Activated CD8-positive, alpha-beta T cell treated with anti-CD3 and anti-CD28 coated beads, Interleukin-2, amount 10 ng/mL, durations not matched to agents 7 days and 5 days (primary cell): Measurements from ENCODE around the gene MMP10. TPM values are rescaled to one million over a fixed set of nuclear protein-coding genes. Genes with fewer than 3 reads are reported as not detected.

Experiments used
- ATAC-seq: fragments of 150-1000 bp; cut with Tn5 transposase; one replicate; pipeline ENCODE4 v1.10.0; 2021; ENCODE audit warnings: moderate library complexity
- CTCF ChIA-PET: fragments of 350-600 bp; sonication (Branson Sonifier 250); formaldehyde crosslinking; loops from one replicate; lab custom pipeline; 2021; ENCODE audit warnings: antibody characterized with exemption; lab: Charles Lee
- POLR2A ChIA-PET: fragments of 350-600 bp; sonication (Branson Sonifier 250); formaldehyde crosslinking; loops from one replicate; lab custom pipeline; 2021; ENCODE audit warnings: antibody characterized with exemption; lab: Charles Lee
- DNase-seq: peaks from one replicate; pipeline ENCODE4 v3.0.0-alpha.2; 2020
- H3K27ac Mint-ChIP-seq: one replicate; pipeline ENCODE4 v1.8.0; 2021; ENCODE audit warnings: mild to moderate bottlenecking, mixed read lengths
- H3K27me3 Mint-ChIP-seq: one replicate; pipeline ENCODE4 v1.8.0; 2021; ENCODE audit warnings: low read depth, mixed read lengths
- H3K36me3 Mint-ChIP-seq: one replicate; pipeline ENCODE4 v1.8.0; 2021; ENCODE audit warnings: low read depth, mixed read lengths
- H3K4me1 Mint-ChIP-seq: one replicate; pipeline ENCODE4 v1.8.0; 2021; ENCODE audit warnings: low read depth, mixed read lengths
- H3K4me3 Mint-ChIP-seq: one replicate; pipeline ENCODE4 v1.8.0; 2021; ENCODE audit warnings: mild to moderate bottlenecking, mixed read lengths
- H3K9me3 Mint-ChIP-seq: one replicate; pipeline ENCODE4 v1.8.0; 2022; ENCODE audit warnings: mixed read lengths; ENCODE audit not compliant: insufficient read depth
- total RNA-seq, 2 experiments: library from RNA; stranded (reverse); gene quantifications; one replicate each; pipeline ENCODE4 v1.2.3, GENCODE V29; 2021

Gene MMP10
- total RNA-seq, 2 experiments from 2014 or later = not detected

DNA sequence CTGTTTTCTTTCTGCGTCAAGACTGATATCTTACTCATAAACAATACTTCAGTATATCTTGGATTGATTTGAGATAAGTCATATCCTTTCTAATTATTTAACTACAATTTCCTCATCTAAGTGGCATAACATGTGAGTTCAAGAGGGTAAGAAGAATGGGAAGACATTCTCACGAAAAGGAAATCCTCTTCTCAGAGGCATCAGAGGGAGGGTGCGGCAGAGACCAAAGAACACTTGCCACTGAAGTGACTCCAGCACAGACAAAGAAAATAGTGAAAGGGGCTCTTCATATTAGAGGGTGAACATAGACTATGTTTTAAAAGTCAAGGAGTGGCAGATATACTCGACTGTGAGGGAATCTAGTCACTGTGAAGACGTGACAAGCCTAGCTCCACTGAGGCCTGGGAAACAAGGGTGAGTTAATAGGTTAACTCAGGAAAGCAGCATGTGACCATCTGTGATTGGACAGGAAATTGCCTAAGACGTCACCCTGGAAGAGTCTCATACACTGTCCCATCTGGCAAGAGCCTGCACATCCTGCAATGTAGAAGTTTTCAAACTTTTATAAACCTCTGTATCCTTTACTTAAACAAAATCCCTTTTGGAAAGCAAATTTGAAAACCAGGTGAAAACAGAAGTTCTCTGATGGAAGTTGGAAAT is 19.4 kb upstream of the MMP10 start:
- ATAC-seq = no peak

DNA sequence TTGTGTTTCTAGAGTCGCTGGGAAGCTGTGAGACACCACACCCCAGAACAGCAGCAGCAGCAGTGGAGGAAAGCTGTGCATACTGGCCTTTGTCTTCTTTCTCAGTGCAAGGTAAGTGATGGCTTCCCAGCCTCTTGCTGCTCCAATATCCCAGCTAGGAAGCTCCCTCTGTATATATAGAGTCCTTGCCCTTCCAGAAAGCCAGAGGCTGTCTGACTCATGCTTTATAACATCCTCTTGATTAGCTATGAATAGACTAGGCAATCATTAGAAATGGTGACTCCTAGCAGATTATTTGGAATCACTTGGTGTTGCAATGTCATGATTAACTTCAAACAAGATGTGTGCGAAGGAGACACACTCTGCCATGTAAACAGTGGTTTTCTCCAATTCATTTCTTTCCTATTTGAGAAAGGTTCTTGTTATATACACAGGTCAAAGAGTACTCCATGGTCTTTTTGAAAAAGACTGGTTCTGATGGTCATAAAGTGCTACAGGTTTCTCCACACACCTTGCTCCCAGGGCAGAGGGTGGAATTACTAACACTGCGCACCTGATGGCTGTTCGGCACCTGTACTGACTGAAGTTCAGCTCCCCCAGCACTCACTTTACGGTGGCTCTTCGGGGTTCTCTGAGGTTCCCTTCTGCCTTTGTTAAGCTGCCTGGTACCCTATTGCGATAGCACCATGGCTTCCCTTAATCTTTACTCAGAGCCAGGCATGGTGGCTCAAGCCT is 17.8 kb upstream of the MMP10 start, which contains the start of gene MMP1:
Gene MMP1 (minus strand): TSS at position 149 of the 735 bp plus-strand sequence. CDS start 68 bp downstream, at position 81.
- CTCF ChIA-PET = no interaction called here
- no peak for DNase-seq
- H3K9me3 Mint-ChIP-seq = no peaks in the 10 kb centered on the region
- POLR2A ChIA-PET = no interaction called here
- no peak within 1 kb of the TSS for H3K27ac Mint-ChIP-seq
- no peak for ATAC-seq
- no peak within 1 kb of the TSS for H3K4me3 Mint-ChIP-seq
- H3K27me3 Mint-ChIP-seq = no peaks in the 10 kb centered on the region
- H3K4me1 Mint-ChIP-seq = no peaks in the 10 kb centered on the region
- H3K36me3 Mint-ChIP-seq = no peaks in the 10 kb centered on the region

More for the DNA sequence above, 19.4 kb upstream of the MMP10 start:
- Mint-ChIP-seq H3K27me3 (peaks cover 2% of the 10 kb centered on the region), H3K27ac (no peak overlapping the region), H3K4me3 (no peak overlapping the region), H3K9me3 (no peaks in the 10 kb centered on the region), H3K4me1 (no peaks in the 10 kb centered on the region), H3K36me3 (no peaks in the 10 kb centered on the region)
- ChIA-PET POLR2A (no interaction called here), CTCF (no interaction called here)
- DNase-seq = no peak

DNA sequence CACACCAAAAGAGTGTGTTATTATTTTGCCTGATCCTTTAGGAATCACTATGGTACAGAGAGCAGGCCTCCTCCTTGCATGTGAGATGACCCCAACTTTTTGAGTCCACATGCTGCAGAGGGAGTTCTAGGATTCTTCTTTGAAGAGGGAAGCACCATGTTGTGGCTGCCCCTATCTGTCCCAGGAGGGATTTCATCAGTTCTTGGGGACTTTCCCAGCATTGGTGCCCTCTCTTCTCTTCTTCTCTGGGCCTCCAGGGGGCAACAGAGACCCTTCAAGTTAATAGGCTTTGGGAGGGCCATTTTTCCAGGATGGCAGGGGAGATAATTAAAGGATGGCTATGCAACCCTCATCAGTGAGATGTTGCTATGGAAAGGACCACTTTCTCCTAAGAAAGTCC is 14.0 kb upstream of the MMP10 start:
- Mint-ChIP-seq H3K4me1 (no peaks in the 10 kb centered on the region), H3K27ac (no peak overlapping the region), H3K36me3 (no peaks in the 10 kb centered on the region), H3K4me3 (no peak overlapping the region), H3K9me3 (no peaks in the 10 kb centered on the region), H3K27me3 (no peaks in the 10 kb centered on the region)
- POLR2A ChIA-PET = no interaction called here
- ATAC-seq = peak; percentile 42
- DNase-seq = peak; percentile 29
- CTCF ChIA-PET = interaction anchor here (0.7 to 1.5 kb wide), 3 partner anchors 10 to 147 kb away, joined by 3 to 4 read pairs (median 4); no protein-coding TSS in a partner anchor

DNA sequence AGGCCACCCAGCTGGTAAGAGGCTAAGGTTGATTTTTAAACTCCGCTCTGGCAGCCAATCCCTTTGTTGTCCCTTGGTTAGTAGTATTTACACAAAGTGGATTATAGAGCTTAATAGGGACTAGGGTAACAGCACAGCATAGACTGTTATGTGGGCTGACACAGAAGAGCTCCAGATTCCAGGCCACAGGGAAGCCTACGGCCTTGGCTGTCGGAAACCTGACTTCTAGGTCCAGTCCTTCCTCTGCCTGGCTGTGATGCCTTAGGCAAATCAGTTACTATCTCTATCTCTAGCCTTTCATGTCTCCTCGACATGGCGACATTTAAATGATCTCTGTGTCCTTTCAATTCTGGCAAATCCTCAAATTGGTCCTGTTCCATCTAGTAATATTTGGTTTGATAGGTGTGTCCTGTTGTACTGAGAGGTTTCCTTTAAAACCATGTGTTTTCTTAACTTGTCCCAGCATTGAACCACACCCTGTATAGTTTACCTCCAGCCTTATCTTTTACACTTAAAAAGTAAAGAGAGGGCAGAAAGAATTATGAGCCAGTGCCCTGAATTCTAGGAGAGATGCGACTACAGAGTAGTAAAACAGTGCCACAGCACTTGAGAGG is 13.4 kb upstream of the MMP10 start:
- Mint-ChIP-seq H3K9me3 (no peaks in the 10 kb centered on the region), H3K4me3 (no peak overlapping the region), H3K4me1 (no peaks in the 10 kb centered on the region), H3K36me3 (no peaks in the 10 kb centered on the region), H3K27me3 (no peaks in the 10 kb centered on the region), H3K27ac (no peak overlapping the region)
- CTCF ChIA-PET = interaction anchor here (1.4 kb wide), 1 partner anchor 147 kb away, joined by 3 read pairs; no protein-coding TSS in a partner anchor
- no peak for ATAC-seq
- no peak for DNase-seq
- POLR2A ChIA-PET = no interaction called here

DNA sequence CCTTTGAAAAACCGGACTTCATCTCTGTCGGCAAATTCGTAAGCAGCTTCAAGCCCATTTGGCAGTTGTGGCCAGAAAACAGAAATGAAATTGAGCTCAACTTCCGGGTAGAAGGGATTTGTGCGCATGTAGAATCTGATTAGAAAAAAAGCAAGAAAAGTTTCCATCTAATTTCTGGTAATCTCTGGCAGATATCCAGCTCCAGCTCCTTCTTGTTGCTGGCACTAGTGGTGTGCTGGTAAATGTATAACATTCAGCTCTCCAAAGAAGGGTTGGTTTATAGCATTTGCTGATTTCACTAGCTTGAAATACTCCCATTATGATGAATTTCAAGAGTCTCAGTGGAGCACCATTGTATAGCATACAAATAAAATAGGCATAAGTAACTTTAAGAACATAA is 12.2 kb upstream of the MMP10 start:
- ChIA-PET CTCF (interaction anchor here (1.4 kb wide), 1 partner anchor 149 kb away, joined by 3 read pairs; no protein-coding TSS in a partner anchor), POLR2A (no interaction called here)
- no peak overlapping the region for H3K4me3 Mint-ChIP-seq
- H3K9me3 Mint-ChIP-seq = no peaks in the 10 kb centered on the region
- no peaks in the 10 kb centered on the region for H3K36me3 Mint-ChIP-seq
- H3K27ac Mint-ChIP-seq = no peak overlapping the region
- ATAC-seq (no peak), DNase-seq (no peak)
- no peaks in the 10 kb centered on the region for H3K4me1 Mint-ChIP-seq
- no peaks in the 10 kb centered on the region for H3K27me3 Mint-ChIP-seq

DNA sequence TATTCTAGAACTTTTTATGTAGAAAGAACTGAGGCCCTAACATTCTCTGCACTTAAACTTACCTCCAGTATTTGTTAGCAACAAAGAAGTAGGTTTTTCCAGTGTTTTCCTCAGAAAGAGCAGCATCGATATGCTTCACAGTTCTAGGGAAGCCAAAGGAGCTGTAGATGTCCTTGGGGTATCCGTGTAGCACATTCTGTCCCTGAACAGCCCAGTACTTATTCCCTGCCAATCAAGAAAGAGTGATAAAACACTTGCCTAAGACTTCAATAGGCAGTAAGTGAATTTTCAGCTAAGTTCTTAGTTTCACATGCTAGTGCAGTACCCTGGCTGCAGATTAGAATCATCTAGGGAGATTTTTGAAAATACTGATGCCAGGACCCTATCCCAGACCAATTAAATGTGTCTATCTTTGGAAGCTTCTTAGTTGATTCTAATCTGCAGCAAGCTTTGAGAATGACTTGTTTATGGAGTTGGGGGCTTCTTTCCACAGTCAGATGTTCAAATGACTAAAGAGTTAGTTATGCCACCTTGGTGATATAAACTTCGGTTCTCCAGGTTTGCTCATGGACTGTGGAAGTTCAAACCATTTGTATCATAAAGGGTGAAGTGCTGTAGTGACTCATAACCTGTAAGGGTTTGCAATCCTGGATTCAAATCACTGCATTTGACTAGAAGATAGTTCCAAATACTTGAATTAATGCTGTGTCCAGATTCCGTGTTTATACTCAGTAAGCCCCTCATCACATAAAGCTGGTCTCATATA is 11.0 kb upstream of the MMP10 start:
- DNase-seq (no peak), ATAC-seq (no peak)
- Mint-ChIP-seq H3K4me3 (no peak overlapping the region), H3K27ac (no peak overlapping the region), H3K36me3 (no peaks in the 10 kb centered on the region), H3K4me1 (no peaks in the 10 kb centered on the region), H3K27me3 (no peaks in the 10 kb centered on the region), H3K9me3 (no peaks in the 10 kb centered on the region)
- ChIA-PET CTCF (no interaction called here), POLR2A (no interaction called here)

DNA sequence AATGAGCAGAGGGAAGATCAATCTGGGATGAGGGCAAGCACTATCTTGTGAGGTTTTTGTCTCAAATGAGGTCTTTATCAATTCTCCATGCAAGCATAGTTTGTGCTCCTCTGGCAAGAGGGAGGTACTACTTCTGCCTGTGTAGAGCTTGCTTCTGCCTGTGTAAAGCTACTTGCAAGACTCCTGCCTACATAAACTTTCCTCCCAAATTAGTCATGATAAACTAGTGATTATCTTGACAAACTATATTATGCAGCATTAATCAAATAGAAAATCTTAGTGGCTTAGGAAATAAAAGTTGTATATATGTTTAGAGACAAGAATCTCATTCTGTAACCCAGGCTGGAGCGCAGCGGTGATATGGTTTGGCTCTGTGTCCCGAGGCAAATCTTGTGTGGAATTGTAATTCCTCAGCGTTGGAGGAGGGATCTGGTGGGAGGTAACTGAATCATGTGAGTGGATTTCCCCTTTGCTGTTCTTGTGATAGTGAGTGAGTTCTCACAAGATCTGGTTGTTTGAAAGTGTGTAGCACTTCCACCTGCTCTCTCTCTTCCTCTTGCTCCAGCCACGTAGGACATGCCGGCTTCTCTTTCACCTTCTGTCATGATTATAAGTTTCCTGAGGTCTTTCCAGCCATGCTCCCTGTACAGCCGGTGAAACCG is 8.0 kb upstream of the MMP10 start:
- ChIA-PET CTCF (no interaction called here), POLR2A (no interaction called here)
- no peak overlapping the region for H3K4me3 Mint-ChIP-seq
- DNase-seq (no peak), ATAC-seq (no peak)
- no peaks in the 10 kb centered on the region for H3K4me1 Mint-ChIP-seq
- H3K36me3 Mint-ChIP-seq = no peaks in the 10 kb centered on the region
- H3K9me3 Mint-ChIP-seq = no peaks in the 10 kb centered on the region
- no peaks in the 10 kb centered on the region for H3K27me3 Mint-ChIP-seq
- no peak overlapping the region for H3K27ac Mint-ChIP-seq

DNA sequence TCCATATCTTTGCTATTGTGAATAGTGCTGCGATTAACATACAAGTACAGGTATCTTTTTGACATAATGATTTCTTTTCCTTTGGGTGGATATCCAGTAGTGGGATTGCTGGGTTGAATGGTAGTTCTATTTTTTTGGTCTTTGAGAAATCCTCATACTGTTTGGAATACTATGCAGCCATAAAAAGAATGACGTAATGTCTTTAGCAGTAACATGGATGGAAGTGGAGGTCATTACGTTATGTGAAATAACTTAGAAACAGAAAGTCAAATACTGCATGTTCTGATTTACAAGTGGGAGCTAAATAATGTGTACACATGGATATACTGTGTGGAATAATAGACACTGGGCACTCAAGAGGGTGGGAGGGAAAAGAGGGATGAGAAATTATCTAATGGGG is 4.0 kb upstream of the MMP10 start:
- ATAC-seq (no peak), DNase-seq (no peak)
- Mint-ChIP-seq H3K36me3 (no peaks in the 10 kb centered on the region), H3K27me3 (no peaks in the 10 kb centered on the region), H3K4me3 (no peak overlapping the region), H3K4me1 (no peaks in the 10 kb centered on the region), H3K9me3 (no peaks in the 10 kb centered on the region), H3K27ac (no peak overlapping the region)
- ChIA-PET CTCF (interaction anchor here (1.6 kb wide), 1 partner anchor 11 kb away, joined by 4 read pairs; no protein-coding TSS in a partner anchor), POLR2A (no interaction called here)

DNA sequence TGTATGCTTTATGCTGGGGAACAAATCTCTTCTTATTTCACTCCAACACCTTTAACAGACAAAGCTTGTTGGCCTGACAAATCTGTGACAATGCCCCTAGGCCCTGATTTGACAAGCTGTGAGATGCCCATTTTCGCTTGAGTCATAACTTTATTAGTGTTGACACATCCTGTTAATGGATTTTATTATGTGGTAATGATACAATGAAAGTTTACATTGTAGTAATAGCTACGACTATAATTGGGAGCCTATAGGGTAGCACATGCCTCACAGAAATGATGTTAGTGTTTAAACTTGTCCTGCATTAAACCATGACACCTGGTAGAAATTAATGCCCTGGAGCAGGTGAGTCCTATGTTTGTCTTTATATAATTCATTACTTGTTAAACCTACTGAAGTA is 3.3 kb upstream of the MMP10 start:
- ChIA-PET POLR2A (no interaction called here), CTCF (interaction anchor here (1.6 kb wide), 1 partner anchor 11 kb away, joined by 4 read pairs; no protein-coding TSS in a partner anchor)
- Mint-ChIP-seq H3K4me1 (no peaks in the 10 kb centered on the region), H3K4me3 (no peak overlapping the region), H3K27ac (no peak overlapping the region), H3K36me3 (no peaks in the 10 kb centered on the region), H3K27me3 (no peaks in the 10 kb centered on the region), H3K9me3 (no peaks in the 10 kb centered on the region)
- DNase-seq = no peak
- no peak for ATAC-seq

DNA sequence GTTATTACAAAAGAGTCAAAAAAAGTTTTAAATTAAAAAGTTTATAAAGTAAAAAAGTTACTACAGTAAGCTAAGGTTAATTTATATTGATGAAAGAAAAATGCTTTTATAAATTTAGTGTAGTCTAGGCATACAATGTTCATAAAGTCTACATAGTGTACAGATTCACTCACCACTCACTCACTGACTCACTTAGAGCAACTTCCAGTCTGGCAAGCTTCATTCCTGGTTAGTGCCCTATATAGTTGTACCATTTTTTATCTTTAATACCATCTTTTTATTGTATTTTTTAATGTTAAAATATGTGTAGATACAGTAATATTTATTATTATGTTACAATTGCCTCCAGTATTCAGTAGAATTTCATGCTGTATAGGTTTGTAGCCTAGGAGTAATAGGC is 2.6 kb upstream of the MMP10 start:
- no peak for ATAC-seq
- no peak for DNase-seq
- H3K27me3 Mint-ChIP-seq = no peaks in the 10 kb centered on the region
- no peak overlapping the region for H3K4me3 Mint-ChIP-seq
- H3K9me3 Mint-ChIP-seq = no peaks in the 10 kb centered on the region
- no peaks in the 10 kb centered on the region for H3K4me1 Mint-ChIP-seq
- ChIA-PET POLR2A (no interaction called here), CTCF (no interaction called here)
- H3K36me3 Mint-ChIP-seq = no peaks in the 10 kb centered on the region
- no peak overlapping the region for H3K27ac Mint-ChIP-seq

DNA sequence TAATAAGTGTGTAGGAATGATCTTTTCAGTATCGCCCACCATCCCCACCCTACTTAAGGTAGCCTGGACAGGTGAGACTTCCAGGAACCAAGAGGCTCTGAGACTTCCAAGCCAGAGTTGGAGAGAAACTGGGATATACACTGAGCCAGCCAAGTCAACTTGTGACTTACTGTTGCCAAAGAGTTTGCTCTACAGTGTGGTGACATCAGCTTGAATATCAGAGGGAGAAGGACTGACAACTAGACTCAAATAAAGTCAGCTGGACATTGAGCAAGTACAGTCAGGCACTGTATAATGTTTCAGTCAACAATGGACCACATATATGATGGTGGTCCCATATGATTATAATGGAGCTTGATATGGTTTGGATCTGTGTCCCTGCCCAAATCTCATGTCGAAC is 1.2 kb upstream of the MMP10 start:
- ChIA-PET CTCF (no interaction called here), POLR2A (no interaction called here)
- DNase-seq (no peak), ATAC-seq (no peak)
- H3K4me3 Mint-ChIP-seq = no peak overlapping the region
- H3K4me1 Mint-ChIP-seq = no peaks in the 10 kb centered on the region
- no peak overlapping the region for H3K27ac Mint-ChIP-seq
- H3K36me3 Mint-ChIP-seq = no peaks in the 10 kb centered on the region
- H3K9me3 Mint-ChIP-seq = no peaks in the 10 kb centered on the region
- no peaks in the 10 kb centered on the region for H3K27me3 Mint-ChIP-seq
